ENCODE results near the gene TIMP3.

TIMP3 gene

GRCh38 chr22:32882774-32883530 lies 81.4 kb downstream of the TIMP3 start:
- no peak for DNase-seq (ENCODE audit: low read depth in 2 of 2)

GRCh38 chr22:32887324-32887980 lies 85.9 kb downstream of the TIMP3 start:
- no peak for DNase-seq (ENCODE audit: low read depth in 2 of 2)

- DNase-seq (ENCODE audit: low read depth in 2 of 2) = no peak
These were observed 87.5 kb downstream of the TIMP3 start for GRCh38 chr22:32888976-32889375.

GRCh38 chr22:32896891-32897290 lies 95.4 kb downstream of the TIMP3 start:
- DNase-seq (ENCODE audit: low read depth in 2 of 2) = no peak

- DNase-seq (ENCODE audit: low read depth in 2 of 2) = no peak
These were observed 95.9 kb downstream of the TIMP3 start for GRCh38 chr22:32897400-32897799.

- DNase-seq (ENCODE audit: low read depth in 2 of 2) = no peak
These were observed 99.6 kb downstream of the TIMP3 start for GRCh38 chr22:32900886-32901635.

GRCh38 chr22:32901925-32902324 lies 100.4 kb downstream of the TIMP3 start:
- no peak for DNase-seq (ENCODE audit: low read depth in 2 of 2)

GRCh38 chr22:32903507-32903906 lies 102.0 kb downstream of the TIMP3 start:
- DNase-seq (ENCODE audit: low read depth in 2 of 2) = no peak

- no peak for DNase-seq (ENCODE audit: low read depth in 2 of 2)
These were observed 102.5 kb downstream of the TIMP3 start for GRCh38 chr22:32904044-32904443.

- DNase-seq (ENCODE audit: low read depth in 2 of 2) = no peak
These were observed 103.9 kb downstream of the TIMP3 start for GRCh38 chr22:32905400-32905799.

- no peak for DNase-seq (ENCODE audit: low read depth in 2 of 2)
These were observed 108.3 kb downstream of the TIMP3 start for GRCh38 chr22:32909581-32910428.

- no peak for DNase-seq (ENCODE audit: low read depth in 2 of 2)
These were observed 108.9 kb downstream of the TIMP3 start for GRCh38 chr22:32910429-32910772.

- DNase-seq (ENCODE audit: low read depth in 2 of 2) = no peak
These were observed 110.0 kb downstream of the TIMP3 start for GRCh38 chr22:32911503-32911902.
